Endothelial cell of umbilical vein (primary cell): Measurements from ENCODE around the gene TNFRSF19. TPM values are rescaled to one million over a fixed set of nuclear protein-coding genes. Genes with fewer than 3 reads are reported as not detected.

Experiments used
- BruUV-seq: library from RNA; stranded (reverse); fragments of 400-500 nt; replicated peaks from 2 replicates; lab custom pipeline; 2021; lab: Mats Ljungman, UMichigan
- CTCF ChIA-PET: fragments of 300-600, 350-600 bp; sonication (Branson Sonifier 250); formaldehyde crosslinking; loops from one replicate; lab custom pipeline; 2021; ENCODE audit warnings: antibody characterized with exemption, inconsistent platforms; lab: Charles Lee
- POLR2A ChIA-PET: fragments of 300-600, 350-600 bp; sonication (Branson Sonifier 250); formaldehyde crosslinking; loops from one replicate; lab custom pipeline; 2021; ENCODE audit warnings: antibody characterized with exemption, inconsistent platforms; lab: Charles Lee
- DNase-seq: peaks from one replicate; pipeline ENCODE4 v3.0.0-alpha.2; 2011; ENCODE audit warnings: low read depth, low spot score
- FAIRE-seq: peaks from 2 replicates; lab custom pipeline; 2011; peaks lifted over from hg19 to GRCh38; lab: Jason Lieb, UNC
- H2AFZ ChIP-seq: 2 replicates; pipeline ENCODE4 v1.6.0; 2012; ENCODE audit warnings: low read depth, low read length, control low read depth, inconsistent platforms
- H3K27ac ChIP-seq: 2 replicates; pipeline ENCODE4 v1.5.1; 2011; ENCODE audit warnings: low read depth, mild to moderate bottlenecking, control low read depth, low read length, moderate library complexity; ENCODE audit not compliant: insufficient read depth
- H3K27me3 ChIP-seq, 2 experiments: 2 replicates each; pipeline versions ENCODE4 v1.6.0 to v1.6.1; 2011; ENCODE audit warnings: low read length in 2 of 2, mixed read lengths in 1 of 2; ENCODE audit not compliant: control insufficient read depth in 2 of 2, insufficient read depth in 2 of 2
- H3K36me3 ChIP-seq, 2 experiments: 2 replicates in 1 of 2; 3 replicates in 1 of 2; pipeline ENCODE4 v1.5.1; 2011; ENCODE audit warnings: low read length in 2 of 2, mild to moderate bottlenecking in 1 of 2, moderate library complexity in 1 of 2; ENCODE audit not compliant: control insufficient read depth in 2 of 2, insufficient read depth in 2 of 2; ENCODE audit errors: extremely low read depth in 1 of 2
- H3K4me1 ChIP-seq: 3 replicates; pipeline ENCODE4 v1.5.1; 2011; ENCODE audit warnings: mild to moderate bottlenecking, low read length; ENCODE audit not compliant: control insufficient read depth, insufficient read depth; ENCODE audit errors: extremely low read depth
- H3K4me2 ChIP-seq: 2 replicates; pipeline ENCODE4 v1.6.1; 2011; ENCODE audit warnings: low read length, control low read depth, mixed read lengths; ENCODE audit not compliant: insufficient read depth
- H3K4me3 ChIP-seq, 3 experiments: fragments of 200-600 bp in 1 of 3; sonication (generic), shearing (Covaris generic) in 1 of 3; replicated peaks in 1 of 3; 2 replicates each; pipeline ENCODE4 v1.5.1; 2011 to 2016; ENCODE audit warnings: control low read depth in 3 of 3, low read length in 3 of 3, mild to moderate bottlenecking in 2 of 3, inconsistent platforms in 1 of 3, low read depth in 1 of 3, moderate library complexity in 1 of 3; ENCODE audit not compliant: insufficient read depth in 1 of 3
- H3K79me2 ChIP-seq: 2 replicates; pipeline ENCODE4 v1.6.0; 2012; ENCODE audit warnings: low read length, inconsistent platforms; ENCODE audit not compliant: control insufficient read depth, insufficient read depth
- H3K9ac ChIP-seq: replicated peaks from 2 replicates; pipeline ENCODE3; 2011; ENCODE audit warnings: low read length, control low read depth; ENCODE audit not compliant: insufficient read depth; ENCODE audit errors: extremely low read depth
- H3K9me1 ChIP-seq: replicated peaks from 3 replicates; pipeline ENCODE4 v1.6.0; 2011; ENCODE audit warnings: mild to moderate bottlenecking, low read length; ENCODE audit not compliant: control insufficient read depth, insufficient read depth; ENCODE audit errors: extremely low read depth
- H3K9me3 ChIP-seq: replicated peaks from 2 replicates; pipeline ENCODE4 v1.5.1; 2012; ENCODE audit warnings: low read length, inconsistent platforms; ENCODE audit not compliant: control insufficient read depth, insufficient read depth
- H4K20me1 ChIP-seq: replicated peaks from 2 replicates; pipeline ENCODE3; 2011; ENCODE audit warnings: mild to moderate bottlenecking, low read length; ENCODE audit not compliant: control insufficient read depth, insufficient read depth; ENCODE audit errors: extremely low read depth
- CTCF ChIP-seq, 2 donors: IDR thresholded peaks; 1 replicate in 1 of 2; 2 replicates in 1 of 2; pipeline ENCODE4 v1.5.1; 2011; ENCODE audit warnings: low read length in 2 of 2, mild to moderate bottlenecking in 2 of 2, moderate library complexity in 2 of 2, control low read depth in 1 of 2, inconsistent platforms in 1 of 2, low read depth in 1 of 2; ENCODE audit not compliant: insufficient read depth in 1 of 2; ENCODE audit errors: extremely low read depth in 1 of 2
- EZH2 ChIP-seq: IDR thresholded peaks from 2 replicates; pipeline ENCODE4 v1.6.1; 2012; ENCODE audit warnings: borderline replicate concordance, low read depth, mild to moderate bottlenecking, moderate library complexity, low read length, inconsistent platforms; ENCODE audit not compliant: severe bottlenecking
- FOS ChIP-seq: IDR thresholded peaks from 2 replicates; pipeline ENCODE4 v1.6.1; 2011; ENCODE audit warnings: mild to moderate bottlenecking, low read length, moderate library complexity, borderline replicate concordance; ENCODE audit not compliant: insufficient read depth
- GATA2 ChIP-seq: IDR thresholded peaks from 2 replicates; pipeline ENCODE4 v1.7.0; 2011; ENCODE audit warnings: low read depth, mild to moderate bottlenecking, moderate library complexity, mixed read lengths, low read length; ENCODE audit not compliant: insufficient read length, insufficient read depth
- JUN ChIP-seq: IDR thresholded peaks from 2 replicates; pipeline ENCODE4 v1.6.1; 2011; ENCODE audit warnings: borderline replicate concordance, low read depth; ENCODE audit not compliant: insufficient read length, insufficient read depth
- MAX ChIP-seq: IDR thresholded peaks from 2 replicates; pipeline ENCODE4 v1.6.1; 2011; ENCODE audit not compliant: insufficient read depth, insufficient read length
- MYC ChIP-seq: IDR thresholded peaks from one replicate; pipeline ENCODE4 v1.6.1; 2011; ENCODE audit warnings: mild to moderate bottlenecking, low read depth, low read length
- POLR2A ChIP-seq: IDR thresholded peaks from 2 replicates; pipeline ENCODE4 v1.6.1; 2012; ENCODE audit warnings: low read depth, mild to moderate bottlenecking, control low read depth, low read length
- POLR2AphosphoS5 ChIP-seq: IDR thresholded peaks from 2 replicates; pipeline ENCODE4 v1.6.1; 2012; ENCODE audit warnings: low read depth, mild to moderate bottlenecking, control low read depth, low read length, moderate library complexity; ENCODE audit not compliant: insufficient read depth
- dilution Hi-C: fragments of 300-500 bp; cut with MboI; formaldehyde crosslinking; loops from one replicate; pipeline ENCODE4 v1.15.0; 2019; ENCODE audit warnings: low sequenced_read_pairs; ENCODE audit not compliant: extremely low pct_ligation_motif_present
- intact Hi-C: fragments of 100-400 bp; cut with micrococcal nuclease; formaldehyde crosslinking; loops from one replicate; pipeline ENCODE4 v1.10.0; 2022
- polyA plus RNA-seq, 4 experiments: library from polyadenylated mRNA; depleted of rRNA in 3 of 4; stranded (reverse) in 3 of 4; unstranded in 1 of 4; fragments of >200 nt; gene quantifications; 2 replicates each; pipeline versions ENCODE4 v1.2.1 to v1.2.3, GENCODE V29; 2011 to 2012; ENCODE audit warnings: missing spikeins in 1 of 4
- total RNA-seq: library from RNA; stranded (reverse); gene quantifications from 2 replicates; pipeline ENCODE4 v1.2.3, GENCODE V29; 2021

TNFRSF19 gene
- total and polyA plus RNA-seq, 2 donors (not counting 3 experiments of a cell fraction or from before 2014, with no cell fraction given): 0.23 to 0.29 TPM

- FAIRE-seq: no peak
- Histone ChIP-seq H3K9me3 (no peaks in the 10 kb centered on the region), H3K27ac (no peak overlapping the region), H3K27me3 (no peaks in the 10 kb centered on the region), H4K20me1 (no peaks in the 10 kb centered on the region), H3K4me2 (no peak overlapping the region), H2AFZ (no peak overlapping the region), H3K9ac (no peak overlapping the region), H3K36me3 (no peaks in the 10 kb centered on the region), H3K4me1 (no peaks in the 10 kb centered on the region), H3K79me2 (no peaks in the 10 kb centered on the region), H3K9me1 (no peaks in the 10 kb centered on the region), H3K4me3 (no peak overlapping the region)
- TF ChIP-seq POLR2AphosphoS5 (no peak), JUN (no peak), MAX (no peak), MYC (no peak), POLR2A (no peak), EZH2 (no peak)
- BruUV-seq: no TSS peak
- intact Hi-C loops: no loop called here
- ChIA-PET CTCF (no interaction called here), POLR2A (no interaction called here)
- dilution Hi-C loops: no loop called here
- no peak for DNase-seq
Measured at GRCh38 chr13:23632741-23633140, 62.5 kb downstream of the TNFRSF19 start.

- intact Hi-C loops: no loop called here
Measured at GRCh38 chr13:23634897-23635296, 64.7 kb downstream of the TNFRSF19 start.

More at GRCh38 chr13:23634897-23635296, 64.7 kb downstream of the TNFRSF19 start:
- no peaks in the 10 kb centered on the region for H3K79me2 ChIP-seq
- H3K4me1 ChIP-seq: no peaks in the 10 kb centered on the region
- no peak for TF ChIP-seq POLR2AphosphoS5
- TF ChIP-seq FOS: no peak
- no peak for TF ChIP-seq MYC
- TF ChIP-seq POLR2A: no peak
- no peak for TF ChIP-seq GATA2
- TF ChIP-seq MAX: no peak
- TF ChIP-seq JUN: no peak
- TF ChIP-seq EZH2: no peak
- TF ChIP-seq CTCF (IDR thresholded peaks at IDR 0.05; ENCODE audit: extremely low read depth in 1 of 2, insufficient read depth in 1 of 2, low read depth in 1 of 2, low read length in 2 of 2): no peak
- H3K9me3 ChIP-seq: no peaks in the 10 kb centered on the region
- CTCF ChIA-PET: interaction anchor here (1.2 to 1.4 kb wide), 2 partner anchors 9 to 14 kb away, joined by 5 read pairs; no protein-coding TSS in a partner anchor
- no peak overlapping the region for H3K9ac ChIP-seq
- DNase-seq (no peak), FAIRE-seq (no peak)
- H3K9me1 ChIP-seq: no peaks in the 10 kb centered on the region
- dilution Hi-C loops: no loop called here
- H2AFZ ChIP-seq: no peak overlapping the region
- no peaks in the 10 kb centered on the region for H3K36me3 ChIP-seq
- POLR2A ChIA-PET: no interaction called here
- H3K4me2 ChIP-seq: no peak overlapping the region
- H3K27ac ChIP-seq: no peak overlapping the region
- H4K20me1 ChIP-seq: no peaks in the 10 kb centered on the region
- no peak overlapping the region for H3K4me3 ChIP-seq
- BruUV-seq: no TSS peak
- H3K27me3 ChIP-seq: no peaks in the 10 kb centered on the region
